Fibroblast of the aortic adventitia (primary cell): ENCODE measurements around the gene SPATA20. TPM values are rescaled to one million over a fixed set of nuclear protein-coding genes. Genes with fewer than 3 reads are reported as not detected.

Experiments
- DNase-seq: peaks from one replicate; pipeline ENCODE4 v3.0.0-alpha.2; 2010; ENCODE audit warnings: low read depth
- H3K4me3 ChIP-seq: 2 replicates; pipeline ENCODE4 v1.5.1; 2011; ENCODE audit warnings: low read depth, mild to moderate bottlenecking, control low read depth, low read length, moderate library complexity
- CTCF ChIP-seq: IDR thresholded peaks from 2 replicates; pipeline ENCODE4 v1.5.1; 2011; ENCODE audit warnings: mild to moderate bottlenecking, low read length, control low read depth, inconsistent platforms; ENCODE audit not compliant: insufficient read depth
- total RNA-seq: library from RNA; depleted of rRNA; stranded (reverse); fragments of >200 nt; gene quantifications from 2 replicates; pipeline ENCODE4 v1.2.3, GENCODE V29; 2012; ENCODE audit warnings: low replicate concordance

The SPATA20 gene
- total RNA-seq, 1 donor = 63.6 TPM

- TF ChIP-seq CTCF = no peak
- H3K4me3 ChIP-seq = no peak overlapping the region
- DNase-seq = no peak
These were observed 28.7 kb downstream of the SPATA20 start for GRCh38 chr17:50575581-50576210.

- no peak for DNase-seq
- TF ChIP-seq CTCF = no peak
- no peak overlapping the region for H3K4me3 ChIP-seq
These were observed 29.9 kb downstream of the SPATA20 start for GRCh38 chr17:50576864-50577263.

DNA sequence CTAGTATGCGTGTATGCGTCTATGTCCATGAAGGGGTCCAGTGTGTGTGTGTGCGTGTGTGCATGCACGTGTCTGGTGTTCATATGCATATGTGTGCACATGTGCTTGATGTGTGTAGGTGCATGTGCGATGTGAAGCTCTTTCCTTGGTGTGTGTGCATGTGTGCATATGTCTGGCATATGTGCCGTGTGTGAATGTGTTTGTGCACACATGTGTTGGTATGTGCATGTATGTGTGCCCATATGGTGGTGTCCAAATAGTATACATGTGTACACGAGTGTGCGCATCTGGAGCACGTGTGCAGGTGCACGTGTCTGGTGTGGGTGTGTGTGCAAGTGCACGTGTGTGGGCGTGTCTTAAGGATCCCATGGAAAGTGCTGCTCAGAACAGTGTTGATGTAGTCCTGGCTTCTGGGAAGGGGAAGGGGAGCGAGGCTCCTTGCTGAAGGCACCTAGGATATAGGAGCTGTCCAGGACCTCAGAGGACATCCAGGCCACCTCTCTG lies 30.5 kb downstream of the SPATA20 start:
- no peak for DNase-seq
- H3K4me3 ChIP-seq = no peak overlapping the region
- no peak for TF ChIP-seq CTCF

DNA sequence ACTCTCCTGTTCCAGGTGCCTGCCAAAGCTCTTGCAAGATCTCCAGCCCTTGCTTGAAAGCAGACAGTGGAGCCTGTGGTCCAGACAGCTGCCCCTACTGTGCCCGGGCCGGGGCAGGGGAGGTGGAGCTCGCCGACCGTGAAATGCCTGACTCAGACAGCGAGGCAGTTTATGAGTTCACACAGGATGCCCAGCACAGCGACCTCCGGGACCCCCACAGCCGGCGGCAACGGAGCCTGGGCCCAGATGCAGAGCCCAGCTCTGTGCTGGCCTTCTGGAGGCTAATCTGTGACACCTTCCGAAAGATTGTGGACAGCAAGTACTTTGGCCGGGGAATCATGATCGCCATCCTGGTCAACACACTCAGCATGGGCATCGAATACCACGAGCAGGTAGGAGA lies 31.2 kb downstream of the SPATA20 start:
- TF ChIP-seq CTCF = no peak
- H3K4me3 ChIP-seq = no peak overlapping the region
- no peak for DNase-seq

GRCh38 chr17:50579399-50579798 lies 32.4 kb downstream of the SPATA20 start:
- DNase-seq = no peak
- no peak overlapping the region for H3K4me3 ChIP-seq
- no peak for TF ChIP-seq CTCF

DNA sequence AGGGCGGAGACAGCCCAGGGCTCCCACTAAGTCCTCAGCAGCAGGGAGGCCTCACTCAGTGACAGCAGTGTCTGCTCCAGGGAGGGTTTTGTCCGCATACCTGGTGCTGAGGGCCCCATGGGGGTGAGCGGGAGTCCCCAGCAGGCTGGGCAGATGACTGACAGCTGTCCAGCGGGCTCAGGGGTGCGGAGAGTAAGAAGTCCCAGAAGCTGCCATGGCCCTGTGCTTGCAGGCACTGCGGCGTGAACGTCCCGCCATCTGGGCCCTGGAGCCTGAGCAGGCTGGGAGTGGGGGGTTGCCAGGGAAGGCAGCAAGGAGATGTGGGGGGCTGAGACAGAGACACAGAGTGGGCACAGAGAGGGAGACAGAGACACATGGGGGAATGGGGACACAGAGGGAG lies 33.7 kb downstream of the SPATA20 start:
- no peak for TF ChIP-seq CTCF
- no peak for DNase-seq
- H3K4me3 ChIP-seq = no peak overlapping the region

- TF ChIP-seq CTCF = no peak
- no peak for DNase-seq
- H3K4me3 ChIP-seq = no peak overlapping the region
These were observed 34.3 kb downstream of the SPATA20 start for GRCh38 chr17:50581316-50581715.
